ENCODE measurements around the gene MYRFL. TPM values are rescaled to one million over a fixed set of nuclear protein-coding genes. Genes with fewer than 3 reads are reported as not detected.

Gene MYRFL
- polyA plus RNA-seq, 4 donors = 16.7 to 56.5 (median 42.8) TPM

DNA sequence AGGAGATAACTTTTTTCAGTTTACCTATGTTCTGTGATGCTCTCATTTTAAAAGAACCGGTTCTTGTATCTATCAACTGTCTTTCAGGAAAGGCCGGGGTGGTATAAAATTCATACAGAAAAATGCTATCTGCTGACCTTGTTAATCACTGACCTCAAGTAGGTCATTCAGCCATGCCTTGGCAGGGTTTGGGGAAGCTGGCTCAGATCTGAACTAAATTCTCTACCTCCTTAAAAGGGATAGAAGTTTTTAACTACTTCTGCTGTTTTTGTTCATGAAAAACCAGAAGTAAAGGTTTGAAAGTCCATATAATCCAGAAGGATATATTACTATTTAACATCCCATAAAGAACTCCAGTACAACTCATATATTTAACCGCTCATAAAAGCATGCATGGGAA lies 10.1 kb downstream of the MYRFL start:
- peak overlapping the region in 1 of 3 donors; percentile 77 for H3K27ac ChIP-seq (ENCODE audit: low read depth in 1 of 3, low read length in 2 of 3)
- no peaks in the 10 kb centered on the region for H3K36me3 ChIP-seq (ENCODE audit: control insufficient read depth in 3 of 3, insufficient read depth in 2 of 3, low read depth in 1 of 3, low read length in 3 of 3)
- FAIRE-seq (no peak), DNase-seq (no peak)
- H3K4me3 ChIP-seq (ENCODE audit: low read depth in 1 of 3, low read length in 3 of 3) = no peak overlapping the region
- peaks cover 4 to 61% (median 10%) of the 10 kb centered on the region in 3 donors for H3K4me1 ChIP-seq (ENCODE audit: control insufficient read depth in 3 of 3, insufficient read depth in 2 of 3, low read depth in 1 of 3, low read length in 2 of 3)
- H3K9me3 ChIP-seq (ENCODE audit: control insufficient read depth in 2 of 2, insufficient read depth in 1 of 2, low read depth in 1 of 2, low read length in 1 of 2) = no peaks in the 10 kb centered on the region
- H3K27me3 ChIP-seq (ENCODE audit: control insufficient read depth in 3 of 3, insufficient read depth in 3 of 3, low read length in 3 of 3) = no peaks in the 10 kb centered on the region
- 28 to 62% (median 49%) methylated on average over 3 of the region's 3 CpGs for WGBS, 3 donors

DNA sequence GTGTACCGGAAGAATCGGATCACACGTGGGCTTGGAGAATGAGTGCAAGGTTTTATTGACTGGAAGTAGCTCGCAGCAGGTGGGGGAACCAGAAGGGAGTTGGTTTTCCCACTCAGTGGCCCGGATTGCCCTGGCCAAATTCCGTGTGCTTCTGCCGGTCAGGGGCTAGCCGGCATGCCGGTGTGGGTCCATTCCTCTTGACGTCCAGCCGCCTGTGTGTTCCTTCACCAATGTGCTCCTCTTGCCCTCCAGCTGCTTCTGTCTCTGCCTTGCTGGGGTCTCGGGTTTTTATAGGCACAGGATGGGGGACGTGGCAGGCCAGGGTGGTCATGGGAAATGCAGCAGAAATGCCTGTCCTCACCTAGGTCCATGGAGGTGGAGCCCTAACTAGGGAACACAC lies 11.0 kb downstream of the MYRFL start:
- Histone ChIP-seq H3K27me3 (ENCODE audit: control insufficient read depth in 3 of 3, insufficient read depth in 3 of 3, low read length in 3 of 3) (no peaks in the 10 kb centered on the region), H3K9me3 (ENCODE audit: control insufficient read depth in 2 of 2, insufficient read depth in 1 of 2, low read depth in 1 of 2, low read length in 1 of 2) (no peaks in the 10 kb centered on the region), H3K36me3 (ENCODE audit: control insufficient read depth in 3 of 3, insufficient read depth in 2 of 3, low read depth in 1 of 3, low read length in 3 of 3) (no peaks in the 10 kb centered on the region), H3K4me1 (ENCODE audit: control insufficient read depth in 3 of 3, insufficient read depth in 2 of 3, low read depth in 1 of 3, low read length in 2 of 3) (peaks cover 4 to 68% (median 12%) of the 10 kb centered on the region in 3 donors), H3K27ac (ENCODE audit: low read depth in 1 of 3, low read length in 2 of 3) (peak overlapping the region in 2 of 3 donors; percentile 45 to 77), H3K4me3 (ENCODE audit: low read depth in 1 of 3, low read length in 3 of 3) (no peak overlapping the region)
- WGBS, 3 donors = 80 to 87% (median 86%) methylated on average over 13 of the region's 13 CpGs
- no peak for DNase-seq
- FAIRE-seq = no peak

GRCh38 chr12:69837191-69837590 lies 12.2 kb downstream of the MYRFL start:
- FAIRE-seq (no peak), DNase-seq (no peak)
- H3K36me3 ChIP-seq (ENCODE audit: control insufficient read depth in 3 of 3, insufficient read depth in 2 of 3, low read depth in 1 of 3, low read length in 3 of 3) = no peaks in the 10 kb centered on the region
- no peak overlapping the region for H3K4me3 ChIP-seq (ENCODE audit: low read depth in 1 of 3, low read length in 3 of 3)
- H3K27me3 ChIP-seq (ENCODE audit: control insufficient read depth in 3 of 3, insufficient read depth in 3 of 3, low read length in 3 of 3) = no peaks in the 10 kb centered on the region
- H3K27ac ChIP-seq (ENCODE audit: low read depth in 1 of 3, low read length in 2 of 3) = peak overlapping the region; percentile 52 to 79 (median 61)
- H3K4me1 ChIP-seq (ENCODE audit: control insufficient read depth in 3 of 3, insufficient read depth in 2 of 3, low read depth in 1 of 3, low read length in 2 of 3) = peaks cover 4 to 79% (median 14%) of the 10 kb centered on the region in 3 donors
- H3K9me3 ChIP-seq (ENCODE audit: control insufficient read depth in 2 of 2, insufficient read depth in 1 of 2, low read depth in 1 of 2, low read length in 1 of 2) = no peaks in the 10 kb centered on the region
- WGBS, 3 donors = 59 to 75% (median 72%) methylated on average over 4 of the region's 4 CpGs

- DNase-seq = peak; percentile 73 to 81
- H3K4me1 ChIP-seq (ENCODE audit: control insufficient read depth in 3 of 3, insufficient read depth in 2 of 3, low read depth in 1 of 3, low read length in 2 of 3) = peaks cover 4 to 79% (median 14%) of the 10 kb centered on the region in 3 donors
- peak overlapping the region; percentile 52 to 79 (median 61) for H3K27ac ChIP-seq (ENCODE audit: low read depth in 1 of 3, low read length in 2 of 3)
- no peak for FAIRE-seq
- no peaks in the 10 kb centered on the region for H3K9me3 ChIP-seq (ENCODE audit: control insufficient read depth in 2 of 2, insufficient read depth in 1 of 2, low read depth in 1 of 2, low read length in 1 of 2)
- no peak overlapping the region for H3K4me3 ChIP-seq (ENCODE audit: low read depth in 1 of 3, low read length in 3 of 3)
- no peaks in the 10 kb centered on the region for H3K36me3 ChIP-seq (ENCODE audit: control insufficient read depth in 3 of 3, insufficient read depth in 2 of 3, low read depth in 1 of 3, low read length in 3 of 3)
- WGBS, 3 donors = 13 to 62% (median 28%) methylated on average over 4 of the region's 4 CpGs
- no peaks in the 10 kb centered on the region for H3K27me3 ChIP-seq (ENCODE audit: control insufficient read depth in 3 of 3, insufficient read depth in 3 of 3, low read length in 3 of 3)
Measured at GRCh38 chr12:69837657-69838415, 12.8 kb downstream of the MYRFL start.

GRCh38 chr12:69840727-69841126 lies 15.7 kb downstream of the MYRFL start:
- Histone ChIP-seq H3K4me3 (ENCODE audit: low read depth in 1 of 3, low read length in 3 of 3) (no peak overlapping the region), H3K36me3 (ENCODE audit: control insufficient read depth in 3 of 3, insufficient read depth in 2 of 3, low read depth in 1 of 3, low read length in 3 of 3) (no peaks in the 10 kb centered on the region), H3K27ac (ENCODE audit: low read depth in 1 of 3, low read length in 2 of 3) (peak overlapping the region in 1 of 3 donors; percentile 43), H3K27me3 (ENCODE audit: control insufficient read depth in 3 of 3, insufficient read depth in 3 of 3, low read length in 3 of 3) (no peaks in the 10 kb centered on the region), H3K4me1 (ENCODE audit: control insufficient read depth in 3 of 3, insufficient read depth in 2 of 3, low read depth in 1 of 3, low read length in 2 of 3) (peaks cover 4 to 57% (median 25%) of the 10 kb centered on the region in 3 donors), H3K9me3 (ENCODE audit: control insufficient read depth in 2 of 2, insufficient read depth in 1 of 2, low read depth in 1 of 2, low read length in 1 of 2) (no peaks in the 10 kb centered on the region)
- 13 to 39% (median 25%) methylated on average over 3 of the region's 3 CpGs for WGBS, 3 donors
- DNase-seq (peak; percentile 70 to 86), FAIRE-seq (peak; percentile 77)

DNA sequence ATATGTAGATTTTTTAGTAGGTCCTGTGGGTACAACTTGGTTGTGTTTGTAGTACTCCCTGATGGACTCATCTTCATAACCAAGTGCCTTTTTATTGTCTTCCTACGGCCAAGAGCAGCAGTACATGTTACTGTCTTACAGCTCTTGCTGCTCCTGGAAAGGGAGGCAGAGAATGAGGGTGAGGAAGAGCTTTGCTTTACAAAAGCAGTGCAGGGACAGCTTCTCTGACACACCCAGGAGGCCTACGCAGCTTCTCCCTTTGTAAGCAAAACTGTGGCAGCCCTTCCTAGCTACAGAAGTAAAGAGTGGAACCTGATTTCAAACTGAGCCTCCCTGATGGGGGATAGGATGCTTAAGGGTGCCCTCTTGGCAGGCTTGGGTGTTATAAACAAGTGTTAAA lies 18.6 kb downstream of the MYRFL start:
- FAIRE-seq = no peak

GRCh38 chr12:69844416-69844815 lies 19.4 kb downstream of the MYRFL start:
- no peak overlapping the region for H3K4me3 ChIP-seq (ENCODE audit: low read depth in 1 of 3, low read length in 3 of 3)
- no peak overlapping the region for H3K27ac ChIP-seq (ENCODE audit: low read depth in 1 of 3, low read length in 2 of 3)
- H3K9me3 ChIP-seq (ENCODE audit: control insufficient read depth in 2 of 2, insufficient read depth in 1 of 2, low read depth in 1 of 2, low read length in 1 of 2) = no peaks in the 10 kb centered on the region
- no peaks in the 10 kb centered on the region for H3K36me3 ChIP-seq (ENCODE audit: control insufficient read depth in 3 of 3, insufficient read depth in 2 of 3, low read depth in 1 of 3, low read length in 3 of 3)
- WGBS, 3 donors = 72 to 89% (median 75%) methylated on average over 7 of the region's 7 CpGs
- H3K27me3 ChIP-seq (ENCODE audit: control insufficient read depth in 3 of 3, insufficient read depth in 3 of 3, low read length in 3 of 3) = no peaks in the 10 kb centered on the region
- FAIRE-seq = no peak
- DNase-seq = peak in 1 of 2 donors; percentile 57
- H3K4me1 ChIP-seq (ENCODE audit: control insufficient read depth in 3 of 3, insufficient read depth in 2 of 3, low read depth in 1 of 3, low read length in 2 of 3) = peaks cover 0 to 23% (median 19%) of the 10 kb centered on the region in 3 donors

More for the DNA sequence above, 18.6 kb downstream of the MYRFL start:
- Histone ChIP-seq H3K4me3 (ENCODE audit: low read depth in 1 of 3, low read length in 3 of 3) (no peak overlapping the region), H3K9me3 (ENCODE audit: control insufficient read depth in 2 of 2, insufficient read depth in 1 of 2, low read depth in 1 of 2, low read length in 1 of 2) (no peaks in the 10 kb centered on the region), H3K36me3 (ENCODE audit: control insufficient read depth in 3 of 3, insufficient read depth in 2 of 3, low read depth in 1 of 3, low read length in 3 of 3) (no peaks in the 10 kb centered on the region), H3K27me3 (ENCODE audit: control insufficient read depth in 3 of 3, insufficient read depth in 3 of 3, low read length in 3 of 3) (no peaks in the 10 kb centered on the region), H3K4me1 (ENCODE audit: control insufficient read depth in 3 of 3, insufficient read depth in 2 of 3, low read depth in 1 of 3, low read length in 2 of 3) (peaks cover 0 to 29% (median 19%) of the 10 kb centered on the region in 3 donors), H3K27ac (ENCODE audit: low read depth in 1 of 3, low read length in 2 of 3) (no peak overlapping the region)
- 61 to 72% (median 63%) methylated on average over 2 of the region's 2 CpGs for WGBS, 3 donors
- no peak for DNase-seq

DNA sequence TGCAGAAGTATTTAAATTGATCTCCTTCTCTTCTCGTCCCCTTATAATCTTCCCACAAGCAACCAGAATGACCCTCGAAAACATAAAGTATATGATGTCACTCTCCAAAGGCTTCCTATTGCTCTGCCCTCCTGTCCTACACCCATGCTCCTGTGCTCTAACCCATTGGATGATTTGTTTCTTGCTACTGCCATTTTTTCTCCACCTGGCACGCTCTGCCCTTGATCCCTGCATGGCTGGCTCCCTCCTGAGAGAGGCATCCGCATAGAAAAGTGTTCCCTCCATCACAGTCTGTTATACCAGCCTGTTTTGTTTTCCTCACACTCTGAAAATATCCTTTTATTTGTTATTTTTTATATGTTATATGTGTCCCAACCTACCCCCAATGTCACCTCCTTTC lies 19.8 kb downstream of the MYRFL start:
- Histone ChIP-seq H3K27me3 (ENCODE audit: control insufficient read depth in 3 of 3, insufficient read depth in 3 of 3, low read length in 3 of 3) (no peaks in the 10 kb centered on the region), H3K36me3 (ENCODE audit: control insufficient read depth in 3 of 3, insufficient read depth in 2 of 3, low read depth in 1 of 3, low read length in 3 of 3) (no peaks in the 10 kb centered on the region), H3K4me1 (ENCODE audit: control insufficient read depth in 3 of 3, insufficient read depth in 2 of 3, low read depth in 1 of 3, low read length in 2 of 3) (peaks cover 0 to 20% (median 19%) of the 10 kb centered on the region in 3 donors), H3K27ac (ENCODE audit: low read depth in 1 of 3, low read length in 2 of 3) (no peak overlapping the region), H3K9me3 (ENCODE audit: control insufficient read depth in 2 of 2, insufficient read depth in 1 of 2, low read depth in 1 of 2, low read length in 1 of 2) (no peaks in the 10 kb centered on the region), H3K4me3 (ENCODE audit: low read depth in 1 of 3, low read length in 3 of 3) (no peak overlapping the region)
- 81 to 86% (median 83%) methylated on average over 4 of the region's 4 CpGs for WGBS, 3 donors
- FAIRE-seq = no peak
- no peak for DNase-seq

All from small intestine (tissue), 7 donors.